NCI-H524 (cell line): ENCODE results near the gene TMEM204.

ENCODE experiments used
- DNase-seq, 2 experiments: peaks; one replicate each; lab custom pipeline; 2025; lab: John Stamatoyannopoulos, UW

Gene TMEM204

DNA sequence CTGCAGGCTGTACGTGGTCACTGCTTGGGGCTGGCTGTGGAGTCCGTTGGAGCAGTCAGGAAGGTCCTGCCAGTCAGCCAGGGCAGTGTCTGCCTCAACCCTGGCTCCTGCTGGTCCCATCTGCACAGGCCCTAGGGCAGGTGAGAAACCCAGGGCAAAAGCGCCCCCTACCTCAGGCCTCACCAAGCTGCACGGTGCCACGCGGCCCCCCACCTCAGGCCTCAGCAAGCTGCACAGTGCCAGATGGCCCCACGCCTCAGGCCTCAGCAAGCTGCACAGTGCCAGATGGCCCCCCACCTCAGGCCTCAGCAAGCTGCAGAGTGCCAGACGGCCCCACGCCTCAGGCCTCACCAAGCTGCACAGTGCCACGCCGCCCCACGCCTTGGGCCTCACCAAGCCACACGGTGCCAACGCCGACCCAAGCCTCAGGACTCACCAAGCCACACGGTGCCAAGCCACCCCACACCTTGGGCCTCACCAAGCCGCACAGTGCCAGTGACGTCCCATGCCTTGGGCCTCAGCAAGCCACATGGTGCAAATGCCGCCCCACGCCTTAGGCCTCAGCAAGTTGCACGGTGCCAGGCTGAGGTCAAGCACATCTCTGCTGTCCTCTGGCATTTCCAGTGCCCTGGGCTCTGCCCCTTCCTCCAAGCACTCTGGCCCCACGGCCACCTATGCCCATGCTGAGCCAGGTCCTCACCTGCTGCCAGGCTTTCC, 5.5 kb downstream of the TMEM204 start:
- DNase-seq: peak; percentile 95 to 99

DNA sequence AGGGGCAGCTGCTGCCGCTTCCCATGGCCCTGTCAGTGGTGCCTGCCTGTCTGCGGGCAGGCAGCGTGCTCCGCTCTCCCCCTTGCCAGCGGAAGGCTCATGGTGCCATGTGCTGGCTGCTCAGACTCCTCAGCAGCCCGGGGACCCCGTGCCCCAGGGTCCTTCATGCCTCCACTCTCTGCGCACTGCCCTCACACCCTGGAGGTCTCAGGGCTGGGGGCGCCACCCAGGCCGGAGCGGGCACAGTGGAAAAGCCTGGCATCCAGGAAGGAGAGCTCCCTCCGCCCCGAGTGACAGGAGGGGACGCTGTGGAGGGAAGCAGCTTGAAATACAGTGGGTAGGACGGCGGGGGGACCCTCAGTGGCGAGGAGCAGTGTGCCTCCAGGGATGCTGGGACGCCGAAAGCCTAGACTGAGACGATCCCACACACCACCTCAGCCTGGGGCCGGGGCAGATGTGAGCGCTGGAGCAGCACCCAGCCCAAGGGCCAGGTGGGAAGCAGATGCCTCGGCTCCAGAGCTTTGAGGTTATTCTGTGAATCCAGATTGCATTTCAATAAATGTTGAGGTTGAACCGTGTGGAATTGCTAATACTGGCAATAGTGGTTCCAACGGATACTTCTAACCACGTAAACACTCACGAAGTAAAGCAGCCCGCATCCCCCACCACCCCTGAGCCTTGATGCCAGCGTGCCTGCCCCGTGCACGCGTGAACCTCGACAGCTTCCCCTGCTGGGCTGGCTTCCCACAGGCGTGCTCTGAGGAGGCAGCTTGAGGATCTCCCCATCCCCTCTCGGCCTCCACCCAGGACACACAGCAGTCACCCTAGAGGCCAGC, 6.5 kb downstream of the TMEM204 start:
- peak; percentile 35 to 79 for DNase-seq

DNA sequence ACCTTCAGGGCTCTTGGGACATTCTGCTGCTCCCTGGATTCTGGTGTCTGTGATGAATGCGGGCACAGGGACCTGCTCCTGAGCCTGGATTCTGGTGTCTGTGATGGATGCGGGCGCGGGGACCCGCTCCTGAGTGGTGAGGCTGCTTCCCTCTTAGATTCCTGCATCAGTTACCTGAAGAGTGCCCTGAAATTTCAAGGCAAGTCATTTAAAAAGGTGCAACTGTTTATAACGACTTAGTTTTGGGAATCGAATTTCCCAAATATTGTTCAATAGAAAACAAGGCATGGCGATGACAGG, 7.0 kb downstream of the TMEM204 start:
- no peak for DNase-seq

DNA sequence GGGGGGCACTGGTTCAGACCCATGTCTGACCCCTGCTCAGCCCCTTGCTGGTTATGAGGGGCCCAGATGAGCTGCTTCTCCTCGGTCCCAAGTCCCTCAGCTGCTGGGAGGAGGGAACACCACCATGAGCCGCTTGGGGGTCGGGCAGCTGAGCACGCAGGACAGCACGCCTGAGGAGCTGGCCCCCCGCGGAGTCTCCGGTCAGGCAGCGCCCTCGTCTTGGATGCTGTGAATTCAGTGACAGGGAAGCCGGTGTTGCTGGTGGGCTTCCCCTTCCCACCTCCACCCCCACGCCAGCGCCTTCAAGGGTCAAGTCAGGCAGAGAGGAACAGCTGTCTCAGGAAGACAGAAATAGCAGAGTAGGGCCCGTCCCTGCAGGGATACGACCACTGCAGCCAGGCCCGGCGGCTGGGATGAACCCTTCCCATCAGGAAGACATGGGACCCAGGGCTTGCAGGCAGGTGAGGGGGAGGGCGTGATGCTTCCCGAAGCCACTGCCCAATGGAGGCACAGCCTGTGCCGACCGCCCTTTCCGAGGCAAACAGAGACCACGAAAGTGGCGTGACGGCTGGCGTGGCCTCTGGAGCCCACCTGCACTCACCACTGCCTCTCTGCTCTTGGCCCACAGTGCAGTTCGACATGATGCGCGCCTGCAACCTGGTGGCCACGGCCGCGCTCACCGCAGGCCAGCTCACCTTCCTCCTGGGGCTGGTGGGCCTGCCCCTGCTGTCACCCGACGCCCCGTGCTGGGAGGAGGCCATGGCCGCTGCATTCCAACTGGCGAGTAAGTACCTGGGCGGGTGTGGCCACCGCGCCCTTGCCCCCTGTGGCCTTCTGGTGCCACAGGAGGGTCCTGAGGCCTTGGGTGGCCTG, 8.1 kb downstream of the TMEM204 start:
- no peak for DNase-seq

DNA sequence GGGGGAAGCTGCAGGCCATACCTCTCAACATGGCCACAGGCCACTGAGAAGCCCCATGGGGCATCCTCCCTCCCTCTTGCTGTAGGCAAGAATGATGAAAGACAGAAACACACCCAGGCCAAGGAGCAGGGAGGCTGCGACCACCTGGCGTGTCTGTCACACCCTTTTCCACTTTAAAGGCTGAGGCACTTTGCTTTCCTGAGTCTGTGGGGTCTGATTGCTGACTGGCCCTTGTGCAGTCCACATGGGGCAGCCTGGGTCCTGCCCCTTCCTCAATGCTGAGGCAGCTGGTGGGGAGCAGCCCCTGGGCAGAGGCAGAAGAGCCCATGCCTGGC, 8.7 kb downstream of the TMEM204 start:
- no peak for DNase-seq

DNA sequence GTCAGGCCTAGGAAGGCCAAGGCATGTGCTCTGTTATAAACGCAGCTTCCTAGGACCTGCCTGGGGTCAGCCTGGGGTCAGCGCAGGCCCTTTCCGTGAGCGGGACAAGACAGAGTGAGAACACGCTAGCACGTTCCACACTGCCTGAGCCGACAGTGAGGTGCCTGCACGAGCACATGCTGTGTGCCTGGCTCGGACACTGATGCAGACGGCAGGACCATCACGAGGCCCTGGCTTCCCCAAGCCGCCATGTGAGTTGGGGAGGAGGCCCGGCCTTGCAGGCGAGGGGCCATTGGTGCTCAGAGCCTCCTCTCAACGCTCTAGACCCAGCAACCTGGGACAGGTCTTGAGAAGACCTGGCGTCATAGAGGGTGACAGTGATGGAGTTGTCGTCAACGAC, 9.1 kb downstream of the TMEM204 start:
- no peak for DNase-seq

DNA sequence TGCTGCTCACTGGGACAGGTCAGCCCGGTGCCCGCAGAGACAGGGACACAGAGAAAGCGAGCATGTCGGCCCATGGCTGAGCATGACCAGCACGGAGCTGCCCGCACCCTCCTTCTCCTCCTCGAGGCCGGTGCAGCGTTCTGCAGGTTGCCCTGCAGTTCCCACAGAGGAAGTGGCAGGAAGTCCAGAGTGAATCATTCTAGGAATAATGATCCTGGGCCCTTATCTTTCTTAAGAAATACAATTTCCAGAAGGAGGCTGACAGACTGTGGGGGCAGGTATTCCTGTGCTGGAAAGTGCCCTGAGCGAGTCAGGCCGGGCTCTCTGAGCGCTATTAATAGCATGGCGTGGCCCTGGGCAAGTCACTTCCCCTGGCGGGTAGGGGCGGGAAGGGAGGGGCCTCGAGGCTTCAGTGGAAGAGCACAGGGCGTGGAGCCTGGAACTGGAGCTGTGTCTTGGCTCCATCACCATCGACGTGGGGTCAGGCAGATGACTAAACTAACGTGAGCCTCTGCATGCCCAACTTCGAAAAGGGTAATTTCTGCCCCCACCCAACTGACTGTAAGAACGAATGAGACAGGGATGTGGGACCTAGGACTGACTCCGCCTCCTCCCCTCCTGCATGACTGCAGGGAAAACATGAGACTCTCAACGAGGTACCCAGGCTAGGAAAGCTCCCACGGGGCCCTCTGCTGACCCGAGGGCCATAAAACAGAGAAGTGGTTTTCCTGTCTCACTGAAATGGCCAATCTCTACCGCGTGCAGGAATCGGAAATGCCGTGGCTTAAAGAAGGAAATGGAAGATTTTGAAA, 9.8 kb downstream of the TMEM204 start:
- peak; percentile 9 to 22 for DNase-seq

DNA sequence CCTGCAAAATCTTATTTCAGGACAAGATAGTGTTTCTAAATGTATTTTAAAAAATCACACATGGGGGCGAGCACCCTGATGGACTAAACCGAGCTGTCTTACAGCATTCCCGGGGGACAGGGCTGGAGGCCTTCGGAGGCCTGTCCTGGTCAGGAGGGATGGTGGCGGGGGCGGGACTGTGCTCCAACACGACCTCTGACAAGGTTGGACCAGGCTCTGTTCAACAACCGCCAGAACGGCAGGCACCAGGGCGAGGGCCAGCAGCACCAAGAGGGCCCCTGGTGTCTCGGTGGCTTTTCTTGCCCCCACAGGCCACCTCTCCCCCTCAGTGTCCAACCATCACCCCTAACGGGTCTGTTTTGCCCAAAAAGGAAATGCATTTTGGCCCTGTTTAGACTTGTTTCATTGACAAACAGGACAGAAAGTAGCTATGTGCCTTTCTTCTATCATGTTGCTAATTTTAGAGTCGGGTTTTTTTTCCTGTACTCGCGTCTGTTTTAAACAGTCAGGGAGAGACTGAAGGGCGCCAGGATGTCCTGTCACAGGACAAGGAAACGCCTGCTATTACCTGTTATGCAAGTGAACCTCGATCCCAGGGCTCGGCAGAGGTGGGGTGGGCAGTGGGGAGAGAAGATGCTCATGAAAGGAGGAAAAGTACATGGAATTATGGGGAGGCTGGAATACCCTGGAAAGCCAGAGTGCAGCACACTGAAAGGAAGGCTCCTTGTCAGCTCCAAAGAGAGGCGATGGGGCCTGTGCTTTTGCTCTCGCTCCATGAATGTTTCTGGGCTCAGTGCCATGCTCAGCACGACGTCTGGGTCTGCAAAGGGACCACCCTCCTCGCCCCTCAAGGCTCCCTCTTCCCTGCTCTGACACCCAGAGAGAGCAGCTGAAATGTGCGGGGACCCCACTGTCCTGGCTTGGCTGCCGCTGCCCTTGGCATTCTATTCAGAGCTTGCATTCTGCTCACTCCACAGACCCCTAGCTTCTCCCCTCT, 11.9 kb downstream of the TMEM204 start:
- DNase-seq: no peak

DNA sequence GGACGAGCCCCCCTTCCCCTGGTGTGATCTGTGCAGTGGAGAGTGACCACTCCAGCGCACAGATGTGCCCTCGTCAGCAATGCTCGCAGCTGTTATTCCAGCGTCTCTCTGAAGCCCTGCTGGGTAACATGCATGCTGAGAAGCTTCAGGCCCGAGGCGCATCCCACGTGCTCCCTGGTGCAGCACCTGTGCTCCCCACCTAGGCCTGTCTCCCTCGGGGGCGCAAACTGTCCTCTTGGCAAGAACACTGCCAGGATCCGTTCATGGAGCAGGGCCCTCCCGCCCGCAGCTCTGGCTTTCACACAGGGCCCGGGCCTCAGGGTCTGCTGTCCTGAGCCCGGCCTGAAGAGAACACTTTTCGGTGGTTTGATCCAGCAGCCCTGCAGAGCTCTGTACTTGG, 13.0 kb downstream of the TMEM204 start:
- no peak for DNase-seq

DNA sequence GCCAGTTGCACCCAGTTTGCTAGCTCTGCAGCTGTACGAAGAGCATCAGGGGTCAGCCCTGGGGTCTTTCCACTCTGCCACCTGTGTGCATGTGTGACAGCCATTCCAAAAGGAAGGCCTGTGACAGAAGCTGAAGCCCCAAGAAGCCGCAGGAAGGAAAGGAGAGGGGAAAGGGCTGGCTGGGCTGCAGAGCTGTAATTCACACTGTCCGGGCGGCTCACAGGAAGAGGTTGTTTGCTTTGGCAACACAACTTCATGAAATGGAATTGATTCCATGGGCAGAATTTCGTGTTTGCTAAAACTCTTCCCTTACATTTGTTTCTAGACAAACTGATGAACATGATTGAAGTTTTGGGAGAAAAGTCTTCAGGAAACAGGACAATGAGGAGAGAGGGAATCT, 14.8 kb downstream of the TMEM204 start:
- DNase-seq: no peak

DNA sequence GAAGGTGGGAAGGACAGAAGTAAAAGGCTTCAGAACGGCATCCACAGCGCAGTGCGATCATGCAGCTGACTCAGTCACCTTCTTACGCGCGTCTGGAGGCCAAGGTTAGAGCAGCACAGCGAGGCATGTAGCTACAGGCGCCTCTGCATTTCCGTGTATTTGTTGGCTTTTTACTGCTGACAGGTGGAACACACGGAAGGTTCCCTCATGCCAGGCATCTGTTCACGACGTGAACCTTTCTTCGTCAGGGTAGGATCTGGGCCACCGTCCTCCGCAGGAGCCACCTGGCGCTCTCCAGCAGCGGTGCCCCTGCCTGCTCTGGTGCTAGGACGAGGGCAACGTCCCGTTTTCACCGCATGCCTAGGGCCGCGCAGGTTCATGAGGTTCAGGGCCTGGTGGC, 15.3 kb downstream of the TMEM204 start:
- DNase-seq: no peak

DNA sequence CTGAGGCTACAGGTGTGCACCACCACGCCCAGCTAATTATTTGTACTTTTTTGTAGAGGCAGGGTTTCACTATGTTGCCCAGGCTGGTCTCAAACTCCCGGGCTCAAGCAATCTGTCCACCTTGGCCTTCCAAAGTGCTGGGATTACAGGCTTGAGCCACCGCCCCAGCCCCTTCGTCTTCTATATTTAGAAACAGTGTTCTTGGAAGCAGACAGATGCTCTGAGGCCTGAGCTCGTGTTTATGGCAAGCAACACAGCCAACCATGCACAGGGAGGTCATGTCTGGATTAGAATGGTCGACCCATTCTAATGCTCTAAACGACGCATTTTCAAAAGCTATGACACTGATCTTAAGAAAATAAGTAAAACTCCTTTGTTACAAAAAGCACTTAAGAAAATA, 16.6 kb downstream of the TMEM204 start:
- DNase-seq: no peak

DNA sequence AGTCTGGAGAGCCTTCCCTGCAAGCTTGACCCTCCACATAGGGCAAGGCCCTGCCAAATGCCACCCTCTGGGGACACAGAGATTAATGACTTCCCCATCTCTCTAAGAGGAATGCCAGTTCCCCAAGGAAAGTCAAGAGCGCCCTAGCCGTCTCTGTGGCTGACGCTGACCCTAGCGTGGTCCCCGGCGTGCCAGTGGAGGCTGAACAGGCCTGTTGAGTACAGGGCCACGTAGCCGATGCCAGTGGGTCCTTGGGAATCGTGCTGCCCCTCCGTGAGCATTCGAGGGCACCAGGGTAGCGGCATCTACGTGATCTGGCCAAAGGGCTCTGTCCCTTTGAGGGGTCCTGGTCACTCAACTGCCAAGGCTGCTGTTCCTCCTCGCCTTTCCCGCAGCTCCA, 17.2 kb downstream of the TMEM204 start:
- no peak for DNase-seq

DNA sequence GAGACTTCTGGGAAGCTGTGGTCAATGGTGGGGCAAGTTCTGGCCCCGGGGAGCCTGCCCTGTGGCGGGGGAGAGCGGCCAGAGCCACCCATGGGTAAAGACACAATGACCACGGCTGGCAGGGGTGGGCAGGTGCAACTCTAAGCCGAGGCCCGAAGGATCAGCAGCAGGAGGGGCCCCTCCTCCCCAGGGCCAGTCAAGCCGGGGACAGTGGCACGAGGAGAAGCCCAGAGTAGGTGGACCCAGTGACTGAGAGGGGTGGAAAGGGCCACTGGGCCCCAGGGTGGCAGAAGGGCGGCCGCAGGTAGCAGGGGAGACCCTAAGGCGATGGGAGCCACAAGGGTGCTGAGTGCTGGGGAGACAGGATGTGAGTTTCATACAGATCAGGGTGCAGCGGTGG, 17.7 kb downstream of the TMEM204 start:
- no peak for DNase-seq

DNA sequence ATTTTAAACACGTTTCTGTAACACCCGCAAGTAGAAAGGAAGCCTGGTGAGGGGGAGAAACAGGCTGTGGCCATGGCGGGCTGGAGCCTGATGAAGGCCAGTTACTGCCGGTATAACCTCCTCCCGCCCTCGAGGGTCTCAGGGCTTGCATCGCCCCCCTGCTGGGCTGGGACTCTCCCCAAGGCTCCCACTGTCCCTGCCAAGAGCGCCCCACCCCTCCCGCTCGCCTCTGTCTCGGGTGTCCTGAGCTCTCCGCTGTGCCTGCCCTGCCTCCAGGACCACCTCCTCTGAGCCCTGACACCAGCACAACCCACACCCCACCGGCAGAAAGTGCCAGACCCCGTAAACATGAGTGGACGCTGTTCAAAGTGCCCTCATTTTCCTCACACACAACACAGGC, 18.7 kb downstream of the TMEM204 start:
- no peak for DNase-seq

DNA sequence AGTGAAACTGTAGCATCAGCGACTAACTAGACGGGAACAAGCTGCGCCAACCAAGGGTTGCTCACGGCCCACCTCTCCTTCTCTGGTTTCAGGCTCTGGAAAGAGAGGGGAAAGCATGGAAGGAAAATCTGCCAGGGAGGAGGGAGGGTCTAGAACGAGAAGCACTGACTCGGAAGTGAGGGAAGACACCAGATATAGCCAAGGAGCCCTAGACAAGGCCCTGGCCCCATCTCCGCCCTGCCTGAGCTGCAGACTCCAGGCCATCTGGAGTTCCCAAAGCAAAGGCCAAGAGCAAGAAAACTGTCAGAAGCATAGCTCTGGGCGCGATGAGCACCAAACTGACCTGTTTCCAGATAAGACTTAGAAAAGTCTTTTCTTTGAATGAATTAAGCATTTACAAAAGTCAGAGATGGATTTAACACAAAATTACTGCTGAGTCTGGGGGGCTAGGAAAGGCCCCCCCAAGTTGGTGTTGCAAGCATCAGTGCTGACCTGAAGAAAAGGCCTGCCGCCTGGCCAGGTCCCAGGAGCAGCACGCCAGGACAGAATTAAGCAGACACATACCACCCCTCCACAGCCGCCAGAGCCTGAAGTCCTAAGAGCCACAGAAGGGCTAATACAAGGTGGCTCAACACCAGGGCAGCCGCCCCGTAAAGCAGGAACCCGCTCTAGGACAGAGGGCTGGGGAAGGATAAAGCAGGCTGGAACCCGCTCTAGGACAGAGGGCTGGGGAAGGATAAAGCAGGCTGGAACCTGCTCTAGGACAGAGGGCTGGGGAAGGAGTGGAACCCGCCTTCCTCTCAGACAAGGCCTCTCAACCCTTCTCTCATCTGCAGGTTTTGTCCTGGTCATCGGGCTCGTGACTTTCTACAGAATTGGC, 20.7 kb downstream of the TMEM204 start:
- no peak for DNase-seq

DNA sequence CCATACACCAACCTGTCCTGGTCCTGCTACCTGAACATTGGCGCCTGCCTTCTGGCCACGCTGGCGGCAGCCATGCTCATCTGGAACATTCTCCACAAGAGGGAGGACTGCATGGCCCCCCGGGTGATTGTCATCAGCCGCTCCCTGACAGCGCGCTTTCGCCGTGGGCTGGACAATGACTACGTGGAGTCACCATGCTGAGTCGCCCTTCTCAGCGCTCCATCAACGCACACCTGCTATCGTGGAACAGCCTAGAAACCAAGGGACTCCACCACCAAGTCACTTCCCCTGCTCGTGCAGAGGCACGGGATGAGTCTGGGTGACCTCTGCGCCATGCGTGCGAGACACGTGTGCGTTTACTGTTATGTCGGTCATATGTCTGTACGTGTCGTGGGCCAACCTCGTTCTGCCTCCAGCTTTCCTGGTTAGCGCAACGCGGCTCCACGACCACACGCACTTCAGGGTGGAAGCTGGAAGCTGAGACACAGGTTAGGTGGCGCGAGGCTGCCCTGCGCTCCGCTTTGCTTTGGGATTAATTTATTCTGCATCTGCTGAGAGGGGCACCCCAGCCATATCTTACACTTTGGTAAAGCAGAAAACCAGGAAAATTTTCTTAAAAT, 21.5 kb downstream of the TMEM204 start:
- DNase-seq: no peak

DNA sequence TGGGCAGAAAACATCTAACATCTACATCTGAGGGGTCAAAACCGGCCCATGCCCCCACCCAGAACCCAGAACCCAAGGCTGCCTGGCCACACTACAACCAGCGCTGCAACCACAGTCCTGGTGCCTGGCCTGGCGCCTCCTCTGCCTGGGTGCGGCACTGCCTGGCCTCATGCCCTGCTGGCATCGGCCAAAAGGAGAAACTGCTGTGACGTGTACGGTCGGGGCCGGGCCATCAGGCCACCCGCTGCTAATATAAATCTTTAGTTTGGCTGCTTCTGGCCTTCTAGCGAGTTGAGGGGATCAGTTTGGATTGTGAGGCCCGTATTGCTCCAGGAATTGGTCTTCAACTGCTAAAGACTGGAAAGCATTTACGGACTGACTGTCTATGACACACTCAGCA, 22.8 kb downstream of the TMEM204 start:
- no peak for DNase-seq

DNA sequence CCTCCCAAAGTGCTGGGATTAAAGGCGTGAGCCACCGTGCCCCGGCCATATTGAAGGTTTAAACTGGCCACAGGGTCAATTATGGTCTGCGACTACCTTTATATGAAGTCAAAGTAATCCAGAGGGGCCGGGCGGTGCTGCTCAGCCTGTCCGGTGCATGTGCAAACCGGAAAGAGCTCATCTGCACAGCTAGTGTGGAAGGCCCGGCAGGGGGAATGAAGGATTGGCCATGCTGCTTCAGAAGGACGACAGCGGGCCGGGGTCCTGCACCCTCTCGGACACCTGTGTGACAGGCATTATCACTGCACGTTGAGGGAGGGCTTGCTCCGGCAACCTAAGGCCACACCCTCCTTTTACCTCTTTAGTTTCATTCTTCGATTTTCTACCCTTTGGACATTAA, 23.6 kb downstream of the TMEM204 start:
- no peak for DNase-seq
